ENCODE measurements around the gene OCRL.
A peak's percentile ranks its signal among the peaks of the same experiment; 100 is the strongest.

OCRL gene

GRCh38 chrX:129530410-129530809, 9.6 kb upstream of the OCRL start:
- no peak for TF ChIP-seq CTCF (IDR thresholded peaks at IDR 0.05; ENCODE audit: control extremely low read depth, extremely low read depth, low read depth, missing control alignments)
- ChIA-PET CTCF (no interaction called here), POLR2A (no interaction called here)
- no peak for DNase-seq (ENCODE audit: extremely low spot score)

- no peak for TF ChIP-seq CTCF (IDR thresholded peaks at IDR 0.05; ENCODE audit: control extremely low read depth, extremely low read depth, low read depth, missing control alignments)
- ChIA-PET CTCF (no interaction called here), POLR2A (no interaction called here)
- no peak for DNase-seq (ENCODE audit: extremely low spot score)
These were observed 8.9 kb upstream of the OCRL start for GRCh38 chrX:129531132-129531531.

GRCh38 chrX:129534816-129535578, 5.1 kb upstream of the OCRL start:
- CTCF ChIA-PET = interaction anchor here (0.9 kb wide), 1 partner anchor 103 kb away, joined by 3 read pairs; no protein-coding TSS in a partner anchor
- no peak for DNase-seq (ENCODE audit: extremely low spot score)
- TF ChIP-seq CTCF (IDR thresholded peaks at IDR 0.05; ENCODE audit: control extremely low read depth, extremely low read depth, low read depth, missing control alignments) = no peak
- POLR2A ChIA-PET = no interaction called here

GRCh38 chrX:129540722-129541184, 694 bp downstream of the OCRL start:
- no peak for TF ChIP-seq CTCF (IDR thresholded peaks at IDR 0.05; ENCODE audit: control extremely low read depth, extremely low read depth, low read depth, missing control alignments)
- DNase-seq (ENCODE audit: extremely low spot score) = peak; percentile 18
- ChIA-PET CTCF (interaction anchor here (0.7 to 1.6 kb wide), 3 partner anchors 21 to 32 kb away, joined by 3 to 4 read pairs (median 3); no protein-coding TSS in a partner anchor), POLR2A (no interaction called here)

GRCh38 chrX:129544780-129545179, 4.7 kb downstream of the OCRL start:
- CTCF ChIA-PET = interaction anchor here (1.6 kb wide), 1 partner anchor 9 kb away, joined by 4 read pairs; no protein-coding TSS in a partner anchor
- TF ChIP-seq CTCF (IDR thresholded peaks at IDR 0.05; ENCODE audit: control extremely low read depth, extremely low read depth, low read depth, missing control alignments) = no peak
- POLR2A ChIA-PET = no interaction called here
- no peak for DNase-seq (ENCODE audit: extremely low spot score)

GRCh38 chrX:129545408-129545807, 5.3 kb downstream of the OCRL start:
- no peak for DNase-seq (ENCODE audit: extremely low spot score)

More at GRCh38 chrX:129545408-129545807, 5.3 kb downstream of the OCRL start:
- POLR2A ChIA-PET = no interaction called here
- CTCF ChIA-PET = interaction anchor here (1.6 kb wide), 1 partner anchor 8 kb away, joined by 4 read pairs; no protein-coding TSS in a partner anchor
- no peak for TF ChIP-seq CTCF (IDR thresholded peaks at IDR 0.05; ENCODE audit: control extremely low read depth, extremely low read depth, low read depth, missing control alignments)

Measured in GM10248 (cell line).